Nephron (organoid): ENCODE measurements around the gene RAD17.
"Not testable (repeated sequence)": the region's sequence is repeated elsewhere in the genome, so short reads cannot be mapped to it uniquely, and the experiment has no call there.

ENCODE experiments used
- H3K27ac Mint-ChIP-seq, 3 experiments: 2 replicates each; pipeline ENCODE4 v1.8.0; 2020; ENCODE audit warnings: mixed read lengths in 3 of 3, mild to moderate bottlenecking in 2 of 3, moderate library complexity in 1 of 3
- H3K27me3 Mint-ChIP-seq: 2 replicates; pipeline ENCODE4 v1.8.0; 2021; ENCODE audit warnings: low read depth, mild to moderate bottlenecking, moderate library complexity, mixed read lengths
- H3K36me3 Mint-ChIP-seq: 2 replicates; pipeline ENCODE4 v1.8.0; 2020; ENCODE audit warnings: low read depth, mixed read lengths
- H3K4me1 Mint-ChIP-seq: 2 replicates; pipeline ENCODE4 v1.8.0; 2020; ENCODE audit warnings: mixed read lengths
- H3K4me3 Mint-ChIP-seq, 3 experiments: 2 replicates each; pipeline ENCODE4 v1.8.0; 2020; ENCODE audit warnings: mild to moderate bottlenecking in 3 of 3, mixed read lengths in 3 of 3, moderate library complexity in 2 of 3
- H3K9me3 Mint-ChIP-seq: 2 replicates; pipeline ENCODE4 v1.8.0; 2020; ENCODE audit warnings: mixed read lengths
- CTCF ChIP-seq, 3 experiments: fragments of 200-600 bp; sonication (generic); IDR thresholded peaks; one replicate each; pipeline ENCODE4 v1.5.0; 2021; ENCODE audit warnings: antibody characterized with exemption in 3 of 3; ENCODE audit not compliant: unreplicated experiment in 3 of 3

RAD17 gene

GRCh38 chr5:69451941-69452647 lies 82.5 kb downstream of the RAD17 start:
- Mint-ChIP-seq H3K27me3 (no peaks in the 10 kb centered on the region), H3K27ac (peak overlapping the region in 2 of 3 experiments; percentile 32 to 48), H3K9me3 (peaks cover 3% of the 10 kb centered on the region), H3K36me3 (no peaks in the 10 kb centered on the region), H3K4me1 (no peaks in the 10 kb centered on the region), H3K4me3 (no peak overlapping the region)
- TF ChIP-seq CTCF (IDR thresholded peaks at IDR 0.05; ENCODE audit: unreplicated experiment in 3 of 3) = no peak

- not testable (repeated sequence) for H3K4me1 Mint-ChIP-seq, H3K27me3 Mint-ChIP-seq, H3K9me3 Mint-ChIP-seq, H3K27ac Mint-ChIP-seq, H3K36me3 Mint-ChIP-seq, H3K4me3 Mint-ChIP-seq
These were observed 83.9 kb downstream of the RAD17 start for GRCh38 chr5:69453487-69453886.

- H3K9me3 Mint-ChIP-seq = peaks cover 12% of the 10 kb centered on the region
- H3K27me3 Mint-ChIP-seq = no peaks in the 10 kb centered on the region
- no peaks in the 10 kb centered on the region for H3K4me1 Mint-ChIP-seq
- no peaks in the 10 kb centered on the region for H3K36me3 Mint-ChIP-seq
- TF ChIP-seq CTCF (IDR thresholded peaks at IDR 0.05; ENCODE audit: unreplicated experiment in 3 of 3) = no peak
- H3K4me3 Mint-ChIP-seq = no peak overlapping the region
- peak overlapping the region in 1 of 3 experiments; percentile 24 for H3K27ac Mint-ChIP-seq
These were observed 85.0 kb downstream of the RAD17 start for GRCh38 chr5:69454460-69455249.

GRCh38 chr5:69455428-69455988 lies 85.9 kb downstream of the RAD17 start:
- H3K9me3 Mint-ChIP-seq = peaks cover 12% of the 10 kb centered on the region
- H3K36me3 Mint-ChIP-seq, H3K27ac Mint-ChIP-seq, H3K4me1 Mint-ChIP-seq, H3K4me3 Mint-ChIP-seq, H3K27me3 Mint-ChIP-seq: not testable (repeated sequence)

- H3K4me1 Mint-ChIP-seq = no peaks in the 10 kb centered on the region
- H3K27me3 Mint-ChIP-seq = no peaks in the 10 kb centered on the region
- H3K36me3 Mint-ChIP-seq = no peaks in the 10 kb centered on the region
- TF ChIP-seq CTCF (IDR thresholded peaks at IDR 0.05; ENCODE audit: unreplicated experiment in 3 of 3) = no peak
- H3K27ac Mint-ChIP-seq = no peak overlapping the region
- peaks cover 8% of the 10 kb centered on the region for H3K9me3 Mint-ChIP-seq
- no peak overlapping the region for H3K4me3 Mint-ChIP-seq
These were observed 92.6 kb downstream of the RAD17 start for GRCh38 chr5:69462170-69462569.
